Measurements from ENCODE around the gene ALK. TPM values are rescaled to one million over a fixed set of nuclear protein-coding genes. Genes with fewer than 3 reads are reported as not detected.
"Not testable (repeated sequence)": the region's sequence is repeated elsewhere in the genome, so short reads cannot be mapped to it uniquely, and the experiment has no call there.

Gene ALK
- total RNA-seq, 1 donor from 2014 or later, result 0.41 TPM

DNA sequence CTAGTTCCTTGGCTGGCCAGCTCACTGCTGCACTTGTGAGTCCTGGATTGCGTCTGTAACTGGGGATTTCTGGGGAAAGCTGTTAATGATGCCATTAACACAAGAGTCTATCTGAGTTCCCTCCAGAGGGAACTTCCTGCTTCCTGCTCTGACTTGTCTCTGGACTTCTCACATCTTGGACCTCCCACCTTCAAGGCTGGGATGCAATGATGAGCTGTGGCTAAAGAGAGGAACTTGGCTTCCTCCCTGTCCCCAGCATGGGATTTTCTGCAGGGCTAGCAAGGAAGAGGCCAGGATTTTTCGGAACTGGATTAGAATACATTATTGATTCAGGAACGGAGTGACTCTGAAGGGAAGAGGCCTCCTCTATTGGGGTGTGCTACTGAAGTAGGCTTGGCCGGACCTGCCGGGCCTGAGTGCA is 650.7 kb downstream of the ALK start:
- no peak for DNase-seq

DNA sequence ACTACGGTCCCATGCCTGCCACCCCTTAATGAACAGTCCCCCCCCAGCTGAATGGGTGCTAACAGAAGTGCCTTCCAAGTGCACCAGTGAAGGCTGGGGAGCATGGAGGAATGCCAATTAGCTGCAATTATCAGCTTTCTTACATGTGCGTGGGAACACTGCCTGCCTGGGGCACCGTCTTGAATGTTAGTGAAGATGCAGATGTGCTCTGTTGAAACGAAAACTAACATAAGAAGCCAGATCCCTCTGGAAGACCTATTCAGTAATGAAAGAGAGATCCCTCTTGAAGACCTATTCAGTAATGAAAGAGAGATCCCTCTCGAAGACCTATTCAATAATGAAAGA is 651.6 kb downstream of the ALK start:
- DNase-seq, result no peak

DNA sequence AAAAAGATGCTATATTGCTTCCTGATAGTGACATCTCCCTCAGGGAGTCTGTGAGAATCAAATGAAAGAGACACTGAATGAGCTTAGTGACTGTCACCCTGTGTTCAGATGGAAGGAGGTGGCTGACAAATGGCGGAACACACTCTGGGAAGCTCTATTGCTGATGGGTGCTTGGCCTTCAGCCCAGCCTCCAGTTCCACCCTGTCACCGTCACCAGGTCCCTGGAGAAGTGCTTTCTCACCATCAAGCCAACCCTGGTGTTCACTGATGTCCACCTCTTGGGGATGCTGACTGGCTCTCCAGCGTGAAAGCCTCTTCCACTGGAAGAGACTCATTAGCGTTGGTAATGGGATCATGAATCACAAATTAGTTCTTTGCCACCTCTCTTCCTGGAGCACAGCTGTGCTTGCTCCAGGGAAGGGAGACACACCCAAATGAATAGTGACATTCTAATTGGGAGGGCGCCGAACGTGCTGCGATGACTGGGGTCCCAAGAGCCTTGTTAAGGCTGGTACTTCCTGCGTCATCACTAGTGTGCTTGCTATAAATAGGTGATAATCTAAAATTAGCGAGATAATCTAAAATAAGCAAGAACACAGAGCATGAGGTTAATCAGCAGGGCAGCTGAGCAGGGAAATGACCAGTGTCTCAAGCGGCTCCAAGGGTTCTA is 652.2 kb downstream of the ALK start:
- no peak for DNase-seq

DNA sequence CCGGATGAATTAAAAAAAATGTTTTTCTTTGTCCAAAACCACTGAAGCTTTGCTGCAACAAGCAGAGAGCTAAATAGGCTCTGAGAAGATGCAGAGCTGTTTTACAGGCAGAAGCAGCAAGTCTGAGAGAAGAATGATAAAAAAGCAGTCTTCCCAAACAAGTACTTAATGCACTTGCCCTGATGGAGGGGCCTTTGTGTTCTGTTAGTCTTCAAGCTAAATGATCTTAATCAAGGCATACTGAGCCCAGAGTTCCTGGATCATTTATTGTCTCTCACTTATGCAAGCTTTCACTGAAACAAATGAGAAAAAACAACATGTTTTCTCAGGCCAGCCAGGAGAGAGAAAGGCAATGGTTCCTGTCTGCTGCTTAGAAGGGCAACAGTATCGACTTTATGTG is 653.7 kb downstream of the ALK start:
- peak; percentile 20 for DNase-seq

DNA sequence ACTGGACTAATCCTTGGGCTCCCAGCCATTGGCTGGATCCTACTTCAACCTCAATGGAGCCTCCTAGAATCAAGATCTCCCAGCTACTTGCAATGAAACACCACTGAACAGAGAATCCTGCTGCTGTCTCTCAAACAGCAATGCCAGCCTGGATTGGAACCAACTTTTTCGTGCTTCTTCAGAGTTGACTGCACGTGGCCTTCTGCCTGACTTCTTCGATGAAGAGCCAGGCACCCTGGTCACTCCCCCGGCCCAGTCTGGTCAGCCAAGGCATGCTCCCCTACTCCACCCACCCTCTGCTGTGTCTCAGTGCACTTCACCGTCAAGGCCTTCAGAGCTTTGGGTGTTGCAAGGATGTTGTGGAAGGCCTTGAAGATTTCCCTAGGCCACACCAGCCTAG is 657.5 kb downstream of the ALK start:
- DNase-seq, result no peak

DNA sequence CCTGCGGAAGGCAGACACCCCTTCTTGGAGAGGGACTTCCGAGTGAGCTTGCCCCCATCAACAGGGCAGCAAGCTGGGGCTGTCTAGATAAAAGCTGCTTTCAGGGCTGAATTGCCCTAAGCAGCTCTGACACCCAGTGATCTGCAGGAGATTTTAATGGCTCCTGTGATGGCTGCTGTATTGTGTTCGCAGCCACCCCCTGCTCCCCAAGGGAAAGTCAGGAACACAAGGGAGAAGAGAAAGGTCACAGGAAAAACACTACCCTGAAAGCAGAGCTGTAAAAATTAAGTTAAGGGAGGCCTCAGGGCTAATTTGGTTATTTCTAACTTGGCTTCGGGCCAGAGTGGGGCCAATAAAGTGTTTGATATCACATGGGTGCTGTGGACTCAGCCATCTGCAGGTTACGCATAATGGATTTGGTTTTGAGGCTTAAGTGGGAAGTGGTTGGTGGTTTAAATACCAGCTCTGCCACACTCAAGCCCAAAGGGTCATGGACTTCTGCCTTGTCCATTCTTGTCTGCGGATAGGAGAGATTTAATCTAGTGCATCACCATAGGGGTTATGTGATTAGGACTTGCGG is 658.6 kb downstream of the ALK start:
- DNase-seq, result peak; percentile 23

DNA sequence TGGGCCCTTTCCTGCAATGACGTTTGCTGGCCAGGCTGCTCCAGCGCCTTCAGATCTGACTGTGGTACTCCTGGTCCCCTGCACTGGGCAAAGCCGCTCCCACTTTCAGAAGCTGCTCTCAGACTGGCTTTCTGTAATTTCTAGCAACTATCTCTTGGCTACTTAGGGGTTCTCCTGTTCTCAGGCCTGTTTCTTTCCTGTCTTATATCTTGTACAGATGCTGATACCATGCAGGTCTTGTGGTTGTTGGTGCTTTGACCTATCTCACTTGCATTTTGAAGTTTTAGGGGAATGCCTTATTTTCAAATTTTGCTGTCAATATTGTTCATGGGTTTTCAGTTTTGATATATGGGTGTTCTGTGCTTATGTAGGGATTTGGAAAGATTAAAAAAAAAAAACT is 660.4 kb downstream of the ALK start:
- DNase-seq, result no peak

DNA sequence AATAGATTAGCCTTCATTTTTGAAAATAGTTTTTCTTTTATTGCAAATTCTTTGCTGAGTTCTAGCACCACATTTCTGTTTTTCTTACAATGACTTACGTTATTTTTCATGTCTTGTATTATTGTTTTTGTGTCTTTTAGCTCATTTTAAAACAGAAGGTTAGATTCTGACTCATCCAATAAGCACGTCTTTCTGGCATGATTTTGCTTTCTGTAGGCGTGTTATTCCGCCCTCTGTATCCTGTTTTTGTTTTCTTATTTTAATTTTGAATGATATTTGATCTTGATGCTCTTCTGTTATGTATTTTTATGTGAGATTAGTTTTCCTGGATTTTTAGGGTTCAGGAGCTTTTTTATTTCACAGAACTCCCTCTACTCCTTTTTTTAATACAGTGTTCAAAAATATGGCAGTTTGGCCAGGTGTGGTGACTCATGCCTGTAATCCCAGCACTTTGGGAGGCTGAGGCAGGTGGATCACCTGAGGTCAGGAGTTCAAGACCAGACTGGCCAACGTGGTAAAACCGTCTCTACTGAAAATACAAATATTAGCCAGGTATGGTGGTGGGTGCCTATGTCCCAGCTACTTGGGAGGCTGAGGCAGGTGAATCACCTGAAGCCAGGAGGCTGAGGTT is 661.1 kb downstream of the ALK start:
- DNase-seq, result no peak

DNA sequence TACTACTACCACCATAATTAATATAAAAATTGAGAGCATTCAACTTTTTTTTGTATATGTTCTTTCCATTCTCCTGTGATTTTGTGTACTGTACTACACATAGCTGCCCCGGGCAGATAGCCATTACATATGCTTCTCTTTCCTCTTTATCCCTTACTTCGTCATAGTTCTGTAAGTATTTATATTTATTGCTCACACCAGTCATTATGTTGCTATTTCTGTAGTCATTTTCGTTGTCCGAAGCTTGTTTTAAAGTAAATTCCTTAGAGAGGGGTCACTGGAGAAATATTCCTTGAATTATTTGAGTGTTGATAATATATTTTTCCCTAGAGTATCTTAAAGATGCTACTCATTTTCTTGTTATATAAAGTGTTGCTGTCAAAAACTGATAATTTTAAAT is 662.2 kb downstream of the ALK start:
- DNase-seq, result no peak

DNA sequence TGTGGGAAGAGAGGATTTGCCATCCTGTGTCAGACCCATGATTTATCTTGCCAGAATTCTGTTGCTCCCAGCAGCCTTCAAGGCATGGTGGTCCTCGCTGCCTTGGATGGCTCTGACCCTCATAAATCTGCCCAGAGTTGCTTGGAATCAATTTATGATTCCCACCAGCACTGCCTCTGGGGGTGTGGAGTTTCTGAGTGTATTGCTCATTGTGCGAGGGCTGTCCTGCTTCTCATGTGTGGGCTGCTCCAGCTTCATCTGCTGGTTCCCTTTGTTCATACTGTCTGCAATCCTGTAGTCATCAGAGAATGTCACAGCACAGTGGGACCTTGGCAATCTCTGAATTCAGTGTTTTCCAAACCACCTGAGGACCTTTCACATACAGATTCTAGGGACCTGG is 666.4 kb downstream of the ALK start:
- no peak for DNase-seq

DNA sequence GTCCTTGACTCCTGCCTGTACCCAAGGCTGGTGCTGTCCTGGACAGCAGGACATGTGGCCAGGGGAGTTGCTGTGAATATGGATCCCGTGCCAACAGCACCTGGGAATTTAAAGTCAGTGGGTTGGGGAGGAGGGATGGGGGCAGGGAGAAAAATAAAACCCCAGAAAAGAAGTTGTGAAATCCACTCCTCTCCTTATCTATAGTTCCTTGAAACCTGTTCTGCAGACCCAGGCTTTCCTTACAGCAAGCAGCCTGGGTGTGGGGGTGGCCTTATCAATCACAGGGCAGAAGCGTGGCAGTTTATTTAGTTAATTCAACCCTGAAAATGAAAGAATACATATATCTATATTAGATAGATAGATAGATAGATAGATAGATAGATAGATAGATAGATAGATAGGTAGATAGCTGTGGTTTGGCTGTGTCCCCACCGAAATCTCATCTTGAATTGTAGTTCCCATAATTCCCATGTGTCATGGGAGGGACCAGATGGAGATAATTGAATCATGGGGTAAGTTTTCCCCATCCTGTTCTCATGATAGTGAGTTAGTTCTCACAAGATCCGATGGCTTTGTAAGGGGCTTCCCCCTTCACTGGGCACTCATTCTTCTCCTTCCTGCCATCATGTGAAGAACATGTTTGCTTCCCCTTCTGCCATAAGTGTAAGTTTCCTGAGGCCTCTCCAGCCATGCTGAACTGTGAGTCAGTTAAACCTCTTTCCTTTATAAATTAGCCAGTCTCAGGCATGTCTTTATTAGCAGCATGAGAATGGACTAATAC is 667.7 kb downstream of the ALK start:
- DNase-seq, result not testable (repeated sequence)

DNA sequence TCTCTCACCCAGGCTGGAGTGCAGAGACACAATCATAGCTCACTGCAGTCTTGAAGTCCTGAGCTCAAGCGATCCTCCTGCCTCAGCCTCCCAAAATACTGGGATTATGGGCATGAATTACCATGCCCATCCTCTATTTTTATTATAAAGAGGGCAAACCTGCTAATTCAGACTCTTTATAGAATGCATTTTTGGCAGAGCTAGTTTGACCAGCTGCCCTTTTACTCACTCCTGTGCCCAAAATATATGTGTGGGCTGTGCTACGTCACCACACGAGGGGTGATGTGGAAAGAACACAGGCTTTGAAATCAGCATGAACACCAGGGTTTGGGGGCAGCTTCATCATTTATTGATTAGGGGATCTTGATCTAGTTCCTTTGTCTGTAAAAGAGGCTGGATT is 668.4 kb downstream of the ALK start:
- no peak for DNase-seq

DNA sequence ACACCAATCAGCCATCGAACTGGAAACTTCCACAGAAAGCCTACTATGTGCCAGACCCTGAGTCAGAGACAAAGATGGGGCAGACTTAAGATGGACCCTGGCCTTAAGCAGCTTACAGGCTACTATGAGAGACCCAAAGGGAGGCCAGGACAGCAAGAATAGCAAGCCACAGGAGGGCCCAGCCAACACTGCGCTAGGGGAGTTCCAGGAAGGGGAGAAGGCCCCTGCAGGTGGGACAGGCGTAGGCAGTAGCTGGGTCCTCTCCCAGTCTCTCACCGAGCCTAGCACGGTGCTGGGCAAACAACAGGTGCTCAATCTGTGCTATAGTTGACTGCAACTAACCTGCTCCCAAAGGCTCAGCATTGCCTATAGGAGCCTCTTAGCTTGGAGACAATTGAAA is 670.0 kb downstream of the ALK start:
- no peak for DNase-seq

DNA sequence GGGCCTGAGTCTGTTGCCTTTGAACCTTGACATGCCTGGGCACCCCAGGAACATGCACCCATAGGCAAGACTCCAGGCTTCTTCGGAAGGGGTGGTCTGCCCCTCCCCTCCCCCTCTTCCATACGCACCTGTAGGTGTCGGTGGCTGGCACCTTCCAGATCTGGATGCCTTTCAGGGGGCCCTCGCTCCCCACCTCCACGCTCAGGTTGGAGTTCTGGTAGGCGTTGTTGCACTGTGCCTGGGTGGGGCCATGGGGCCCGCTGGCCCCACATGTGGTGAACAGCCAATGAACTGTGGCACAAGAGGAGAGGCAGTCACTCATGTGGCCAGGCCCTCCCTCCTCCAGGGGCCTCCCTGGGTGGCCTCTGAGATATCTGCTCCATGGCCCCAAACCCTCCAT is 670.4 kb downstream of the ALK start:
- DNase-seq, result no peak

DNA sequence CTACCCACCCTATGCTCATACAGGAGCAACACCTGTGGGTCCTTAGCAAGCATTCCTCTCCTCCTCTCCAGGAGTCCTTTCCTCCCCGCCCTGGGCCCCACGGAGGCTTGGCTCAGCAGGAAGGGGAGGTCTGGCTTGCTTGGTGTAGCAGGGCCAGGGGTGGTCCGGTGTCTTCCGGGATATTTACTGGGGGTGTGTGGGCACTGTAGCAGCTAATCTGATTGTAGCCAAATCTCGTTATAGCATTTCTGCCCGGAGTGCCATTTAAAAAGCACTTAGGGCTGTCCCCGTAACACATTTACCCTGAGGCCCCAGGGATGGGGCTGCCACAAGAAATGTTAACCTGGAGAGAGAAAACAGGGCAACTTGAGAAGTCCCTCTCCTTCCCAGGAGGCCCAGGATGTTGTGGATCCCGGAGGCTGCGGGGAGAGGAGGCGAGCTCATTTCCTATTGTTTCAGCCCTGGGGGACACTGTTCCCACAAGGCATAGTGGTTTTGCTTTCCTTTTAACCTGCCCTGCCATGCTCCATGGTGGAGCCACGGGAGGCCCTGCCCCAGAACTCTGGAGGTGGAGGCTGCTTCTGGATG is 671.6 kb downstream of the ALK start:
- no peak for DNase-seq

DNA sequence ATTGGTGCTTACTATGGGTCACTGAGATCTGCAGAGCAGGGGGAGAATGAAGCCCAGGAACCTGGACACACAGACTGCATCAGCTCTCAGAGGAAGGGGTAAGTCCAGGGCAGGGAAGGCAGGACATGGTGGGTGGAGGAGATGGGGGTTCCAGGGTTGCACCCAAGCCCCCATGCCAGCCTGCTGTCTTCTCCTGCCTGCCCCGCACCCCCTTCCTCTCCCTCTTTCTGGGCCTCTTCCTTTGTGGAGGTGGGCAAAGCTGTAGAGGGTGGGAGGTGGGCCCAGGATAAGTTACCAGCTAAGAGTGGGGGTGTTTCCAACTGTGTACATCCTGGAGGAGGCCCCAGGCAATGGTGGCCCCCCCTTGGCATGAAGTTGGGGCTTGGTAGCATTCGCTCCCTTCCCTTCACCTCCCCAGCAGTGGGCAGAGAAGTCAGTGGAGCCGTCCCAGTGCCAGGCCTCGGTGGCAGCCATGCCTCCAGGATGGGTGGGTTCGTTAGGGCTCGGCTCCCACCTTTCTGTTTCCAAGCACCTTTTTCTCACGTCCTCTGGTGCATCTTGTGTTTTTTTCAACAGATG is 674.0 kb downstream of the ALK start:
- DNase-seq, result no peak

DNA sequence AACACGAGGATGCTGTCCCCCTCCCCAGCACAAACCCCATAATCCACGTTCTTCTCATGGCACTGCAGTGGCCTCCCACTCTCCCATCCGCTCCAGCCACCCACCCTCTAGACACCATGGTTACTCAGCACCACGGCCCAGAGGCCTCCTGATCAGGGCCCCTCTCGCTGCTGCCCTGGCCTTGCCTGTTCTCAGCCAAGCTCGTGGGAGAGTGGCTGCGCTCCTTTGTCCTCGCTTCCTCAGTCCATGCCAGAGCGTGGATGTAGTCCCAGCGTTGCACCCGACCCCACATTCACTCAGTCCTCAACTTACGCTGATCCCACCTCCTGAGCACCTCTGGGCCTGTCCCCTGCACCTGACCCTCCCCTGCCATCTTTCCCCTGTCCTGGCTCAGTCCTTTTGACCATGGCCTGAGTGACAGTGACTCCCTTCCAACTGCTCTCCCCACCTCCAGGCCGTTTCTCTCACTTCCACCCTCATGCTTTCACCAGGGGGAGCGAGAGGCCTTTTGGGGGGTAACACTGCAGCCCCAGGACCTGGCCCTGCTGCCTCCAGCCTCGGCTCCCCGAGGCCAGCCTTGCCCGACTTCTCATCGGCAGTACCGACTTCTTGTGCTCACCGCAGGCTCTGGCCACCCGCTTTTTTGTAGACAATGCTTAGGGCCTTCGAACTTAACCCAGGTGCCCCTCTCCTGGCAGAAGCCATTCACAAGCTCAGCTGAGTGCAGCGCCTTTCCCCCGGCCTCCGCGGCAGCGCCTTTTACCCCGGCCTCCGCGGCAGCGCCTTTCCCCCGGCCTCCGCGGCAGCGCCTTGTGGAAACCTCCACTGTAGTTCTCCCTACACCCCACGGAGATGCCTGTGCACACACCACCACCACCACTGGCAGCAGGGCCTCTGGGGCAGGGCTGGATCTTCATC is 674.7 kb downstream of the ALK start:
- DNase-seq, result no peak

DNA sequence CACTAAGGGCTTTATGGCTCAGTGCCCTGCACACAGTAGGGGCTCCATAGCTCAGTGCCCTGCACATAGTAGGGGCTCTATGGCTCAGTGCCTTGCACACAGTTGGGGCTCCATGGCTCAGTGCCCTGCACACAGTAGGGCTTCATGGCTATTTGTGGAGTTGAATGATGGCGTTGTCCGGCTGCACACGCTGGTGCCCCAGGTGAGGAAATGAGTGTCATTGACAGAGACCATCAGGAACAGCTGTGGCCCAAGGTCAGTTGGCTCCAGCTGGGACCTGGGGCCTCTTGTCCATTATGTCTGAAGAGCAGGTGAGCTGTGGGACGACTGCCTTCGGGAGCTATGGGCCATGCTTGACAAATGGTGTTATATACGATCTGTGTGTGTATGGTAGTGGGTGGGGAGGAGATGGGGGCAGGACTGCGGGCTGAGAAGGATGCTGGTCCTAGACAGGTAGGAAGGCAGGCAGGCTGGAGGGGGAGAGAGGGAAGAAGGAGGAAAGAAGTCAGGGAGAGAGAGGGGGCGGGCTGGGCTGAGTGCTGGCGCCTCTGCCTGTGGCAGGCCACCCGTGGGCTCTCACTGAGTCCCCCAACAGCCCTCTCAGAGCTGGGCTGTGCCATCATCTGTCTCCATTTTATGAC is 675.5 kb downstream of the ALK start:
- no peak for DNase-seq

DNA sequence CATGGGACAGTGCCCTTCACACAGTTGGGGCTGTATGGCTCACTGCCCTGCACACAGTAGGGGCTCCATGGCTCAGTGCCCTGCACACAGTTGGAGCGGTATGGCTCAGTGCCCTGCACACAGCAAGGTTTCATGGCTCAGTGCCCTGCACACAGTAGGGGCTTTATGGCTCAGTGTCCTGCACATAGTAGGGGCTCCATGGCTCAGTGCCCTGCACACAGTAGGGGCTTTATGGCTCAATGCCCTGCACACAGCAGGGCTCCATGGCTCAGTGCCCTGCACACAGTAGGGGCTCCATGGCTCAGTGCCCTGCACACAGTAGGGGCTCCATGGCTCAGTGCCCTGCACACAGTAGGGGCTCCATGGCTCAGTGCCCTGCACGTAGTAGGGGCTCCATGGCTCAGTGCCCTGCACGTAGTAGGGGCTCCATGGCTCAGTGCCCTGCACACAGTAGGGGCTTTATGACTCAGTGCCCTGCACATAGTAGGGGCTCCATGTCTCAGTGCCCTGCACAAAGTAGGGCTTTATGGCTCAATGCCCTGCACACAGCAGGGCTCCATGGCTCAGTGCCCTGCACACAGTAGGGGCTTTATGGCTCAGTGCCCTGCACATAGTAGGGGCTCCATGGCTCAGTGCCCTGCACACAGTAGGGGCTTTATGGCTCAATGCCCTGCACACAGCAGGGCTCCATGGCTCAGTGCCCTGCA is 676.2 kb downstream of the ALK start:
- DNase-seq, result not testable (repeated sequence)

Data from tongue (tissue), 2 donors.